Stimulated activated naive B cell treated with anti-CD40 and anti-IgM and Interleukin-4, amounts not matched to agents 10 μg/mL and 1 μg/mL and 100 μg/mL, for 72 hours (primary cell): Measurements from ENCODE around the gene SRRM3.
A peak's percentile ranks its signal among the peaks of the same experiment; 100 is the strongest.
"Not testable (repeated sequence)": the region's sequence is repeated elsewhere in the genome, so short reads cannot be mapped to it uniquely, and the experiment has no call there.

ENCODE experiments used
- ATAC-seq, 2 donors: fragments of 150-1000 bp; cut with Tn5 transposase; replicated peaks; 2 replicates each; pipeline ENCODE4 v1.10.0; 2021; ENCODE audit warnings: moderate library complexity in 1 of 2
- DNase-seq: peaks from one replicate; pipeline ENCODE4 v3.0.0; 2021
- H3K27ac Mint-ChIP-seq: one replicate; pipeline ENCODE4 v1.8.0; 2022; ENCODE audit warnings: mild to moderate bottlenecking, mixed read lengths
- H3K27me3 Mint-ChIP-seq, 2 donors: one replicate each; pipeline ENCODE4 v1.8.0; 2022; ENCODE audit warnings: mixed read lengths in 2 of 2
- H3K36me3 Mint-ChIP-seq, 2 donors: one replicate each; pipeline ENCODE4 v1.8.0; 2022; ENCODE audit warnings: mixed read lengths in 2 of 2, mild to moderate bottlenecking in 1 of 2
- H3K4me1 Mint-ChIP-seq, 2 donors: one replicate each; pipeline ENCODE4 v1.8.0; 2022; ENCODE audit warnings: mixed read lengths in 2 of 2, mild to moderate bottlenecking in 1 of 2
- H3K4me3 Mint-ChIP-seq, 2 donors: one replicate each; pipeline ENCODE4 v1.8.0; 2022; ENCODE audit warnings: mild to moderate bottlenecking in 2 of 2, mixed read lengths in 2 of 2, moderate library complexity in 1 of 2
- H3K9me3 Mint-ChIP-seq, 2 donors: one replicate each; pipeline ENCODE4 v1.8.0; 2022; ENCODE audit warnings: mixed read lengths in 2 of 2, mild to moderate bottlenecking in 1 of 2

Gene SRRM3

GRCh38 chr7:76272142-76272541 is 70.4 kb downstream of the SRRM3 start:
- no peak for DNase-seq
- H3K27me3 Mint-ChIP-seq, result peaks cover 21 to 29% of the 10 kb centered on the region in 2 donors
- H3K36me3 Mint-ChIP-seq, result no peaks in the 10 kb centered on the region
- H3K4me3 Mint-ChIP-seq, result no peak overlapping the region
- no peak for ATAC-seq
- no peak overlapping the region for H3K27ac Mint-ChIP-seq
- H3K4me1 Mint-ChIP-seq, result peaks cover 10 to 15% of the 10 kb centered on the region in 2 donors
- no peaks in the 10 kb centered on the region for H3K9me3 Mint-ChIP-seq

- no peak for ATAC-seq
- Mint-ChIP-seq H3K4me3 (peak overlapping the region in 1 of 2 donors; percentile 3), H3K9me3 (no peaks in the 10 kb centered on the region), H3K36me3 (no peaks in the 10 kb centered on the region), H3K4me1 (peaks cover 9 to 10% of the 10 kb centered on the region in 2 donors), H3K27ac (peak overlapping the region; percentile 48), H3K27me3 (peaks cover 24 to 30% of the 10 kb centered on the region in 2 donors)
- DNase-seq, result no peak
Observed at GRCh38 chr7:76272851-76273497, 71.3 kb downstream of the SRRM3 start.

GRCh38 chr7:76273503-76273902 is 71.8 kb downstream of the SRRM3 start:
- H3K27ac Mint-ChIP-seq, result no peak overlapping the region
- no peak overlapping the region for H3K4me3 Mint-ChIP-seq
- DNase-seq (no peak), ATAC-seq (no peak)
- H3K27me3 Mint-ChIP-seq, result peaks cover 21 to 27% of the 10 kb centered on the region in 2 donors
- no peaks in the 10 kb centered on the region for H3K9me3 Mint-ChIP-seq
- peaks cover 5 to 7% of the 10 kb centered on the region in 2 donors for H3K4me1 Mint-ChIP-seq
- H3K36me3 Mint-ChIP-seq, result no peaks in the 10 kb centered on the region

GRCh38 chr7:76278540-76278939 is 76.8 kb downstream of the SRRM3 start:
- Mint-ChIP-seq H3K27ac (no peak overlapping the region), H3K4me1 (peaks cover 13 to 19% of the 10 kb centered on the region in 2 donors), H3K36me3 (peaks cover 0 to 3% of the 10 kb centered on the region in 2 donors), H3K9me3 (no peaks in the 10 kb centered on the region), H3K27me3 (peaks cover 43 to 66% of the 10 kb centered on the region in 2 donors), H3K4me3 (no peak overlapping the region)
- ATAC-seq (peak in 1 of 2 donors; percentile 35), DNase-seq (no peak)

- ATAC-seq (no peak), DNase-seq (no peak)
- Mint-ChIP-seq H3K36me3 (peaks cover 0 to 3% of the 10 kb centered on the region in 2 donors), H3K4me1 (peaks cover 16 to 19% of the 10 kb centered on the region in 2 donors), H3K9me3 (no peaks in the 10 kb centered on the region), H3K27me3 (peaks cover 58 to 82% of the 10 kb centered on the region in 2 donors), H3K4me3 (peak overlapping the region in 1 of 2 donors; percentile 71), H3K27ac (no peak overlapping the region)
Observed at GRCh38 chr7:76280408-76280807, 78.7 kb downstream of the SRRM3 start.

GRCh38 chr7:76281006-76281705 is 79.5 kb downstream of the SRRM3 start:
- no peak overlapping the region for H3K27ac Mint-ChIP-seq
- peaks cover 62 to 80% of the 10 kb centered on the region in 2 donors for H3K27me3 Mint-ChIP-seq
- no peak for DNase-seq
- H3K4me1 Mint-ChIP-seq, result peaks cover 16 to 19% of the 10 kb centered on the region in 2 donors
- ATAC-seq, result peak; percentile 52 to 59
- H3K36me3 Mint-ChIP-seq, result peaks cover 0 to 3% of the 10 kb centered on the region in 2 donors
- no peaks in the 10 kb centered on the region for H3K9me3 Mint-ChIP-seq
- H3K4me3 Mint-ChIP-seq, result peak overlapping the region; percentile 37 to 71

- H3K36me3 Mint-ChIP-seq, result peaks cover 0 to 3% of the 10 kb centered on the region in 2 donors
Observed at GRCh38 chr7:76281706-76282343, 80.1 kb downstream of the SRRM3 start.

GRCh38 chr7:76282344-76283253 is 80.9 kb downstream of the SRRM3 start:
- H3K27me3 Mint-ChIP-seq, result peaks cover 63 to 75% of the 10 kb centered on the region in 2 donors
- H3K4me1 Mint-ChIP-seq, result peaks cover 16 to 19% of the 10 kb centered on the region in 2 donors
- DNase-seq, result no peak
- no peak overlapping the region for H3K27ac Mint-ChIP-seq
- peaks cover 0 to 3% of the 10 kb centered on the region in 2 donors for H3K36me3 Mint-ChIP-seq
- H3K9me3 Mint-ChIP-seq, result no peaks in the 10 kb centered on the region
- peak; percentile 25 to 28 for ATAC-seq
- H3K4me3 Mint-ChIP-seq, result peak overlapping the region; percentile 77 to 80

More at GRCh38 chr7:76281706-76282343, 80.1 kb downstream of the SRRM3 start:
- no peak for DNase-seq
- Mint-ChIP-seq H3K4me3 (peak overlapping the region; percentile 77 to 80), H3K27ac (no peak overlapping the region), H3K27me3 (peaks cover 65 to 82% of the 10 kb centered on the region in 2 donors), H3K4me1 (peaks cover 16 to 19% of the 10 kb centered on the region in 2 donors), H3K9me3 (no peaks in the 10 kb centered on the region)
- ATAC-seq, result no peak

DNA sequence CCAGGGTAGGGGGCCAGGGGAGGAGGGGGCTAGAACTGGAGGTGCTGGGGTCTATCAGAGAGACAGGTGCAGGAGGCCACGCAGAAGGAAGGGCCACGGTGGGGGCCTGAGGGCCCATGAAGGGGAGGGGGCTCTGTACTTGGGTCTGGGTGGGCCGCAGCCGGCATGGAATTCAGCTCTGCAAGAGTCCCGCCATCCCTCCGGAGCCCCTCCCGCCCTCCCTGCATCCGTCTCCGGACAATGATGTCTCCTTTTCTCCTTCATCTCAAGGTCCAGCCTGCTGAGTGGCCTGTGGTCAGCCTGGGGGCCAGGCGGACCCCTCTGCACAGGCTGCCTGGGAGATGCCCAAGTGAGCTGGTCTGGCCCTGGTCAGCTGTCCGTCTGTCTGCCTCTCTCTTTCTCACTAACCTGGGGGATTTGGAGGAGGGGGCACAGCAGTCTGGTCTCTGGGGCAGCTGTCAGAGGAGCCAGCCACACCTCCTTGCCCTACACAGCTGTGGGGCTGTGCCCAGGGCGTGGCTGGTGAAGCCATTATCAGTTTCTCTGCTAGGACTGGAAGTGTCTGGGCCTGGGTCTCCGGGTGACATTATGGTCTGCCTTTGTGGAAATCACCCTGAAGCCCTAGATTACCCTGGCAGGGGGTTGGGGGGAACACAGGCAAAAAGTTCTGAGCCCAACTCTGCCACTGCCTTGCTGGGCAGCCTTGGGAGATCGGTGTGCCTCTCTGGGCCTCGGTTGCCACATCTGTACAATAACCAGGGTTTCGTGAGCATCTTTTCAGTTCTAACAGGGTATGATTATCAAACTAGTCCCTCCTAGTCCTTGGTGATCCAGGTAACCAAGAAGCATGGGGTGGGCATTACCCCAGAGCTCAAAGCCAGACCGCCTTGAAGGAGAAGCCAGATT is 81.8 kb downstream of the SRRM3 start:
- peak overlapping the region; percentile 61 to 68 for H3K4me3 Mint-ChIP-seq
- H3K9me3 Mint-ChIP-seq, result no peaks in the 10 kb centered on the region
- peaks cover 0 to 3% of the 10 kb centered on the region in 2 donors for H3K36me3 Mint-ChIP-seq
- DNase-seq (no peak), ATAC-seq (no peak)
- H3K27me3 Mint-ChIP-seq, result peaks cover 58 to 72% of the 10 kb centered on the region in 2 donors
- peaks cover 16 to 19% of the 10 kb centered on the region in 2 donors for H3K4me1 Mint-ChIP-seq
- H3K27ac Mint-ChIP-seq, result no peak overlapping the region

DNA sequence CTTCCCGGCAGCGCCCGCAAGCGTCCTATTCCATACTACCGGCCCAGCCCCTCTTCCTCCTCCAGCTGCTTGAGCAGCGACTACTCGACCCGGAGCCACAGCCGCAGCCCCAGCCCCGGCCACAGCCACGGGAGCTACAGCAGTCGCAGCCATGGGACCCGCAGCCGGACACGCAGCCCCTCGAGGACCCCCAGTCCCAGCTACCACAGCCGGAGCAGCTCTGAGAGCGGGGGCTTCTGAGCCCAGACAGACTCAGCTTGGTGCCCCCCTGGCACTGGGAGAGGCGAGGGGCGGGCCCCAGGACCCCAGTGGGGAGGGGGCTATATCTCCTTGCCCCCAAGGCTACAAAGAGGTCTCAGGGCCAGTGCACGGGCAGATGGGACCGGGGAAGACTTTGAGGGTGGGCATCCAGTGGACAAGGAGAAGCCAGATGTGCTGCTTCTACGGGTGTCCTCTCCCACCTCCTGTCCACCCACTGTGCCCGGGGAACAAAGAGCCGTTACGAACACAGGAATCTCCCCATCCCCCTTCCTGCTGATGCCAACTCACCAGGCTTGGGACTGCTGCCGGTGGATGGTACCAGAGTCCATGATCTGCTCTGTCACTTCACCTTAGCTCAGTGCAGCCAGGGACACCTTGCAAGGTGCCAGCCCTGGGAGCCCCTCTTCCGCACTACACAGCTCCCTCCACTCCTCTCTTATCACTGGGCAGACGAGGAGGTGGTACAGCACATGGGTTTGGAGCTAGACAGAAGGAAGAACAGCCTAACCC is 84.1 kb downstream of the SRRM3 start:
- H3K9me3 Mint-ChIP-seq, result no peaks in the 10 kb centered on the region
- no peak overlapping the region for H3K4me3 Mint-ChIP-seq
- H3K27me3 Mint-ChIP-seq, result peaks cover 49 to 51% of the 10 kb centered on the region in 2 donors
- peaks cover 0 to 3% of the 10 kb centered on the region in 2 donors for H3K36me3 Mint-ChIP-seq
- H3K27ac Mint-ChIP-seq, result no peak overlapping the region
- no peak for ATAC-seq
- peaks cover 14 to 16% of the 10 kb centered on the region in 2 donors for H3K4me1 Mint-ChIP-seq
- no peak for DNase-seq

GRCh38 chr7:76286842-76287403 is 85.2 kb downstream of the SRRM3 start:
- no peak for ATAC-seq
- peaks cover 11 to 15% of the 10 kb centered on the region in 2 donors for H3K4me1 Mint-ChIP-seq
- DNase-seq, result no peak
- H3K4me3 Mint-ChIP-seq, result no peak overlapping the region
- peaks cover 41 to 45% of the 10 kb centered on the region in 2 donors for H3K27me3 Mint-ChIP-seq
- H3K9me3 Mint-ChIP-seq, result no peaks in the 10 kb centered on the region
- H3K27ac Mint-ChIP-seq, result no peak overlapping the region
- no peaks in the 10 kb centered on the region for H3K36me3 Mint-ChIP-seq

DNA sequence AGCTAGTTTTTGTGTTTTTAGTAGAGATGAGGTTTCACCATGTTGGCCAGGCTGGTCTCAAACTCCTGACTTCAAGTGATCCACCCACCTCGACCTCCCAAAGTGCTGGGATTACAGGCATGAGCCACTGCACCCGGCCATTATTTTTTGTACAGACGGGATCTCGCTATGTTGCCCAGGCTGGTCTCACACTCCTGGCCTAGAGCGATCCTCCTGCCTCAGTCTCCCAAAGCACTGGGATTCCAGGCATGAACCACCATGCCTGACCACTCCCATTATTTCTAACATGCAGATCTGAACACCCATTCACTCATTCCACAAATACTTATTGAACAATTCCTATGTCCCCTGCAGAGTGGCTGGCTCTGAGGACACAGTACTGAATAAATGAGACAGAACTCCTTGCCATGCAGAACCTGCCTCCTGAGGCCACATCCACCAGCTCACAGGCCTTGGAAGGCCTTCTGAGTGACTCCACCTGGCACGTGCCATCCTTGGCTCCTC is 89.2 kb downstream of the SRRM3 start:
- not testable (repeated sequence) for DNase-seq, H3K4me3 Mint-ChIP-seq, H3K36me3 Mint-ChIP-seq, H3K9me3 Mint-ChIP-seq, ATAC-seq, H3K27ac Mint-ChIP-seq
- peaks cover 13 to 26% of the 10 kb centered on the region in 2 donors for H3K27me3 Mint-ChIP-seq
- H3K4me1 Mint-ChIP-seq, result peaks cover 11 to 26% of the 10 kb centered on the region in 2 donors
